Common myeloid progenitor, CD34-positive (primary cell): ENCODE measurements around the gene GCK.
"Not testable (repeated sequence)": the region's sequence is repeated elsewhere in the genome, so short reads cannot be mapped to it uniquely, and the experiment has no call there.

Source experiments
- CTCF ChIA-PET: fragments of 350-600 bp; sonication (Branson Sonifier 250); formaldehyde crosslinking; loops from one replicate; lab custom pipeline; 2021; ENCODE audit warnings: antibody characterized with exemption; lab: Charles Lee
- POLR2A ChIA-PET: fragments of 350-600 bp; sonication (Branson Sonifier 250); formaldehyde crosslinking; loops from one replicate; lab custom pipeline; 2021; ENCODE audit warnings: antibody characterized with exemption; lab: Charles Lee
- DNase-seq, 3 donors: peaks; one replicate each; pipeline versions ENCODE4 v3.0.0 to v3.0.0-alpha.2; 2013
- H3K27ac ChIP-seq, 2 experiments: 1 replicate in 1 of 2; 2 replicates in 1 of 2; pipeline ENCODE4 v1.7.0; 2013; ENCODE audit warnings: inconsistent platforms in 2 of 2, low read length in 2 of 2, mild to moderate bottlenecking in 2 of 2, low read depth in 1 of 2, moderate library complexity in 1 of 2; ENCODE audit not compliant: severe bottlenecking in 2 of 2, insufficient read depth in 1 of 2, poor library complexity in 1 of 2
- H3K27me3 ChIP-seq, 5 experiments: replicated peaks in 2 of 5; 1 replicate in 3 of 5; 2 replicates in 2 of 5; pipeline versions ENCODE4 v1.6.1 to v1.7.0; 2013; ENCODE audit warnings: low read length in 4 of 5, mild to moderate bottlenecking in 2 of 5, moderate library complexity in 2 of 5, inconsistent platforms in 1 of 5; ENCODE audit not compliant: insufficient read depth in 5 of 5, control insufficient read depth in 4 of 5
- H3K36me3 ChIP-seq, 4 experiments: 1 replicate in 2 of 4; 2 replicates in 2 of 4; pipeline versions ENCODE4 v1.6.1 to v1.7.0; 2013; ENCODE audit warnings: low read length in 3 of 4, control low read depth in 1 of 4, mild to moderate bottlenecking in 1 of 4; ENCODE audit not compliant: control insufficient read depth in 4 of 4, insufficient read depth in 4 of 4
- H3K4me1 ChIP-seq, 4 experiments: 1 replicate in 3 of 4; 2 replicates in 1 of 4; pipeline versions ENCODE4 v1.6.1 to v1.7.1; 2013; ENCODE audit warnings: low read length in 3 of 4, mild to moderate bottlenecking in 3 of 4, control low read depth in 1 of 4, inconsistent platforms in 1 of 4, moderate library complexity in 1 of 4; ENCODE audit not compliant: control insufficient read depth in 4 of 4, insufficient read depth in 4 of 4; ENCODE audit errors: control extremely low read depth in 1 of 4
- H3K4me3 ChIP-seq, 7 experiments: 1 replicate in 4 of 7; 2 replicates in 3 of 7; pipeline versions ENCODE4 v1.5.1 to v1.7.0; 2013; ENCODE audit warnings: mild to moderate bottlenecking in 7 of 7, low read length in 6 of 7, moderate library complexity in 6 of 7, inconsistent platforms in 2 of 7, low read depth in 2 of 7, control low read depth in 1 of 7; ENCODE audit not compliant: insufficient read depth in 4 of 7, control insufficient read depth in 1 of 7; ENCODE audit errors: extremely low read depth in 1 of 7
- H3K9me3 ChIP-seq, 5 experiments: 1 replicate in 4 of 5; 2 replicates in 1 of 5; pipeline versions ENCODE4 v1.6.1 to v1.7.1; 2013; ENCODE audit warnings: low read length in 4 of 5, mild to moderate bottlenecking in 2 of 5, inconsistent platforms in 1 of 5, low read depth in 1 of 5, moderate library complexity in 1 of 5; ENCODE audit not compliant: control insufficient read depth in 4 of 5, insufficient read depth in 2 of 5; ENCODE audit errors: control extremely low read depth in 1 of 5
- WGBS: methylation state at CpG from one replicate; pipeline ENCODE4 v1.1.5; 2013; ENCODE audit not compliant: insufficient coverage; 5-methylcytosine and 5-hydroxymethylcytosine counted together

The GCK gene

DNA sequence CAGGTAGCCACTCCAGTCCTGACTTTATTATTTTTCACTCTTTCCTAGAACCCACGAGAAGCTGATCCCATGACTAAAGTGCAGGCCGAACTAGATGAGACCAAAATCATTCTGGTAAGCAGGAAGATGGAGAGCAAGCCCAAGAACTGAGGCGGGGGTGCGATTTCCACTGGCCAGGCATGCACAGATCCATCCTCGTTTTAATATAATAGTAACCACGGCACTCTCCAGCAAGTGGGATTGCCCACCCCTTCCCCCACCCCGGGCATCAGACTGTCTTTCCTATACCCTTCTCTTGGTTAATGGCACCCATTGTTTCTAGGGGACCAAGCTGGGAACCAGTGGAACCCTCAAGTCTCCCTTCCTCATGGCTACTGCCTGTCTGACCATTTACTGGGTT, 18.8 kb upstream of the GCK start:
- Histone ChIP-seq H3K27ac (no peak overlapping the region), H3K27me3 (no peaks in the 10 kb centered on the region), H3K9me3 (no peaks in the 10 kb centered on the region), H3K36me3 (peaks cover 12 to 84% (median 66%) of the 10 kb centered on the region in 4 experiments), H3K4me1 (no peaks in the 10 kb centered on the region), H3K4me3 (no peak overlapping the region)
- 100% methylated on average over 5 of the region's 7 CpGs for WGBS
- no peak for DNase-seq
- ChIA-PET CTCF (no interaction called here), POLR2A (no interaction called here)

DNA sequence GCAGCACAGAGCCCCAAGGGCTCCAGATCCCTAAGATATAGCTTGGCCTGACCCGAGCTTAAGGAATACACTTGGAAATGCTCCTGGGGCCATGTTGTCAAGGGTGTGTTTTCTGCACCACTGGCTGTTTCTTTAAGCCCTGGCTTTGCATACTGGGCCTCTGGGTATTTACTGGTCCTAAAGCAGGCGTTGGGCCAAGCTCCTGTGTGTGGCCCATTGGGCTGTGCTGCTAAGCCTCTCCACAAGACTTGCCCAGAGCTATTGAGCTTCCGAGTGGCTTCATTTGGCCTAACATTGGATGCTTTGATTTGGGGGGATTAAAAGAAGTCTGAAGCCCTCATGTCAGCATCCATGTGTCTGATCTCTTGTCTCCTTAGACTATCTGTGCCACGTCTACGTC, 16.8 kb upstream of the GCK start:
- H3K4me3 ChIP-seq: no peak overlapping the region
- H3K27me3 ChIP-seq: no peaks in the 10 kb centered on the region
- WGBS: 97% methylated on average over 5 of the region's 5 CpGs
- no peak overlapping the region for H3K27ac ChIP-seq
- ChIA-PET POLR2A (no interaction called here), CTCF (interaction anchor here (2.2 kb wide), 1 partner anchor 12 kb away, joined by 12 read pairs; no protein-coding TSS in a partner anchor)
- peaks cover 0 to 12% (median 12%) of the 10 kb centered on the region in 4 experiments for H3K4me1 ChIP-seq
- H3K9me3 ChIP-seq: no peaks in the 10 kb centered on the region
- H3K36me3 ChIP-seq: peaks cover 8 to 63% (median 48%) of the 10 kb centered on the region in 4 experiments
- DNase-seq: no peak

DNA sequence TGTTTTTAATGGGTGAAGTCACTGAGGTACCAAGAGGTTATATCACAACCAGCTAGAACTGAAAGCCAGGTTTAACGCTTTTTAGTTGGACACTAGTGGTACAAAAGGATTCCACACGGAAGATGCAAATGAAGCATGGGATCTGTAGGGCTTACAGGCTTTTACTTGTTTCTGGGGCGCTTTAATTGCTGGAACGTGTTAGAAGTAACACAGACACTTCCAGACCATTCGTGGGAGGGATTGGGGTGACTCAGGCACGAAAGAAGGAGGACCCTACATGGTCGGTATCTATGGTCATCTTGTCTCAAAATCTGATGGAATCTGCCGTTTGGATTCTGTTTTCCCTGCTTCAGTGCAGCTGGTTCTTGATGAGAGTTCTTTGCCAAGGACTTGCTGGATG, 12.6 kb upstream of the GCK start:
- H3K36me3 ChIP-seq: peaks cover 0 to 28% (median 17%) of the 10 kb centered on the region in 4 experiments
- 59% methylated on average over 8 of the region's 8 CpGs for WGBS
- ChIA-PET CTCF (interaction anchor here (1.2 to 2.0 kb wide), 6 partner anchors 10 to 70 kb away, joined by 3 to 6 read pairs (median 5); no protein-coding TSS in a partner anchor), POLR2A (no interaction called here)
- DNase-seq: peak in 1 of 3 donors; percentile 4
- H3K4me3 ChIP-seq: peak overlapping the region in 6 of 7 experiments; percentile 49 to 99 (median 92)
- H3K27ac ChIP-seq: peak overlapping the region; percentile 33 to 78
- H3K27me3 ChIP-seq: peaks cover 0 to 6% (median 0%) of the 10 kb centered on the region in 5 experiments
- H3K4me1 ChIP-seq: peaks cover 0 to 12% (median 12%) of the 10 kb centered on the region in 4 experiments
- H3K9me3 ChIP-seq: no peaks in the 10 kb centered on the region

DNA sequence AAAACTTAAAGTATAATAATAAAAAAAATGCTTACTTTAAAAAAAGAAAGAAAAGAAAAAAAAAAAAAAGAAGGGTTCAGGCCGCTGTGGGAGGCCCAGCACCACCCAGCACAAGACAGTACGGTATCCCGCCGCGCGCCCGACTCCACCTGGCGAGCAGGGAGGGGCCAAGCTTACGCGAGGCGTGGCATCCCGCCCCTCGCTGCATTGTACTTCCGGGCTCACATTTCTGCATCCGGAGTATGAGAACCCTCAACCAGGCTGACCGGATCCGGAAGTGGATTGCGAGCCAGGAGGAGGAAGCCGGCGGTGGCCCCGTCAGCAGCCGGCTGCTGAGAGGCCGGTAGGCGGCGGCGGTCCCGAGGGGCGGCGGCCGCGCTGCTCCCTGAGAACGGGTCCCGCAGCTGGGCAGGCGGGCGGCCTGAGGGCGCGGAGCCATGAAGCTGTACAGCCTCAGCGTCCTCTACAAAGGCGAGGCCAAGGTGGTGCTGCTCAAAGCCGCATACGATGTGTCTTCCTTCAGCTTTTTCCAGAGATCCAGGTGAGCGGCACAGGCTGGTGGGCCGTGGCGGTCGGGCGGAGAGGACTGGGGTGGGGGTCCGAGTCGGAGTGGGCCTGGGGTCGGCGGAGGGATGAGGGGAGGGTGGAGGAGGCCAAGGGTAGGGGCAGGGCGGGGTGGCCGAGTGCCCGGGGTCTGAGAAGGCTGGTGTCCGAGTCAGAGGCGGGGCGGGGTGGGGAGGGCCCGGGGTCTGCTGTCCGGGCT, 11.6 kb upstream of the GCK start, which contains the start of gene YKT6:
Gene YKT6, plus strand, starts transcription at position 280 of the 763 bp plus-strand sequence. Its CDS starts 158 bp downstream, at position 438.
- H3K4me3 ChIP-seq: peak within 1 kb of the TSS; percentile 49 to 99 (median 89)
- 0% methylated on average over 47 of the region's 58 CpGs for WGBS
- DNase-seq: peak; percentile 96 to 97 (median 97)
- ChIA-PET POLR2A (interaction anchor here (0.8 kb wide), 1 partner anchor 102 kb away, joined by 3 read pairs; no protein-coding TSS in a partner anchor), CTCF (interaction anchor here (0.8 to 2.0 kb wide), 8 partner anchors 11 to 181 kb away, joined by 3 to 6 read pairs (median 4); partner anchors contain the start of gene GCK)
- peaks cover 0 to 6% (median 0%) of the 10 kb centered on the region in 5 experiments for H3K27me3 ChIP-seq
- H3K27ac ChIP-seq: peak within 1 kb of the TSS; percentile 40 to 78
- peaks cover 0 to 19% (median 8%) of the 10 kb centered on the region in 4 experiments for H3K36me3 ChIP-seq
- H3K9me3 ChIP-seq: no peaks in the 10 kb centered on the region
- peaks cover 0 to 16% (median 14%) of the 10 kb centered on the region in 4 experiments for H3K4me1 ChIP-seq

DNA sequence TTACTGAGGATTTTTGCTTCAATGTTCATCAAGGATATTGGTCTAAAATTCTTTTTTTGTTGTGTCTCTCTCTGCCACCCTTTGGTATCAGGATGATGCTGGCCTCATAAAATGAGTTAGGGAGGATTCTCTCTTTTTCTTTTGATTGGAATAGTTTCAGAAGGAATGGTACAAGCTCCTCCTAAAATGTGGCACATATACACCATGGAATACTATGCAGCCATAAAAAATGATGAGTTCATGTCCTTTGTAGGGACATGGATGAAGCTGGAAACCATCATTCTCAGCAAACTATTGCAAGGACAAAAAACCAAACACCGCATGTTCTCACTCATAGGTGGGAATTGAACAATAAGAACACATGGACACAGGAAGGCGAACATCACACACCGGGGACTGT, 10.9 kb upstream of the GCK start:
- H3K27ac ChIP-seq, H3K9me3 ChIP-seq, H3K27me3 ChIP-seq, H3K4me3 ChIP-seq, DNase-seq, POLR2A ChIA-PET: not testable (repeated sequence)
- Histone ChIP-seq H3K4me1 (peaks cover 0 to 17% (median 14%) of the 10 kb centered on the region in 4 experiments), H3K36me3 (peaks cover 0 to 12% (median 4%) of the 10 kb centered on the region in 4 experiments)
- no CpG with 5 or more reads among the region's 3 CpGs for WGBS
- CTCF ChIA-PET: interaction anchor here (1.7 kb wide), 1 partner anchor 18 kb away, joined by 6 read pairs; no protein-coding TSS in a partner anchor

DNA sequence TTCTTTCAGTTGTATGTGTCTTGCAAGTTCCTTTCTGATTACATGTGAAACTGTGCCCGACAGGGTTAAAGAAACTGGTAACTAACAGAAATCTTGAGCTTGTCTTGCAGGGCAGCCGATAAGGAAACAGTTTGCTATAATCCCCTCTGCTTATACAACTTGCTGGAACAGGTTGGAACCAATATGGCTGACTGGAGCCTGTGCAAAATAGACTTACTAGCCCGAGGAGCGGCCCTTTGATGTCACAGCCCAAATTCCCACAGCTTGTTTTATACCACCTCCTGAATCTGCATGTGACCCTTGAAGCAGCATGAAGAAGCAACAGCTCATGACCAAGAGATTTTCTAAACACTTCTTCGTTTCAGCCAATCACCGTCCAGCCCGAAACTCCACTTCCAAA, 8.2 kb upstream of the GCK start:
- H3K27me3 ChIP-seq: peaks cover 0 to 6% (median 0%) of the 10 kb centered on the region in 5 experiments
- DNase-seq: no peak
- no peak overlapping the region for H3K27ac ChIP-seq
- ChIA-PET CTCF (interaction anchor here (0.9 to 1.8 kb wide), 6 partner anchors 13 to 147 kb away, joined by 3 to 6 read pairs (median 4); no protein-coding TSS in a partner anchor), POLR2A (no interaction called here)
- H3K4me3 ChIP-seq: no peak overlapping the region
- WGBS: 88% methylated on average over 6 of the region's 7 CpGs
- H3K9me3 ChIP-seq: no peaks in the 10 kb centered on the region
- peaks cover 0 to 17% (median 12%) of the 10 kb centered on the region in 4 experiments for H3K4me1 ChIP-seq
- H3K36me3 ChIP-seq: no peaks in the 10 kb centered on the region
